HepG2 (cell line): Measurements from ENCODE around the gene ZNF284. TPM values are rescaled to one million over a fixed set of nuclear protein-coding genes. Genes with fewer than 3 reads are reported as not detected.

ENCODE experiments used
- BORCS8-MEF2B ChIP-seq: sonication (generic); formaldehyde crosslinking; IDR thresholded peaks from 2 replicates; pipeline ENCODE4 v1.8.0; 2022; ENCODE audit warnings: mild to moderate bottlenecking, missing genetic modification reagents
- DR1 ChIP-seq: sonication (generic); formaldehyde crosslinking; IDR thresholded peaks from 2 replicates; pipeline ENCODE4 v1.8.0; 2021; ENCODE audit warnings: mild to moderate bottlenecking, missing genetic modification reagents, inconsistent platforms
- ETV6 ChIP-seq: sonication (generic); formaldehyde crosslinking; conservative IDR thresholded peaks from 2 replicates; pipeline ENCODE4 v1.4.0; 2020; ENCODE audit warnings: missing genetic modification reagents
- FOSL1 ChIP-seq: sonication (generic); formaldehyde crosslinking; IDR thresholded peaks from 2 replicates; pipeline ENCODE4 v1.9.0; 2021; ENCODE audit warnings: missing genetic modification reagents, borderline replicate concordance
- GRHL1 ChIP-seq: sonication (generic); formaldehyde crosslinking; conservative IDR thresholded peaks from 2 replicates; pipeline ENCODE4 v1.8.0; 2022; ENCODE audit warnings: missing genetic modification reagents
- JUNB ChIP-seq: sonication (generic); formaldehyde crosslinking; IDR thresholded peaks from 2 replicates; pipeline ENCODE4 v1.8.0; 2022; ENCODE audit warnings: missing genetic modification reagents, mild to moderate bottlenecking, borderline replicate concordance
- MBD4 ChIP-seq: IDR thresholded peaks from 2 replicates; pipeline ENCODE4 v1.6.1; 2012; ENCODE audit warnings: low read length, inconsistent platforms, borderline replicate concordance
- MED1 ChIP-seq: sonication (generic); formaldehyde crosslinking; IDR thresholded peaks from 2 replicates; pipeline ENCODE4 v1.4.0; 2020; ENCODE audit warnings: missing genetic modification reagents
- MLLT10 ChIP-seq: sonication (generic); formaldehyde crosslinking; IDR thresholded peaks from 2 replicates; pipeline ENCODE4 v1.4.0; 2020; ENCODE audit warnings: missing genetic modification reagents
- MXD3 ChIP-seq: IDR thresholded peaks from 2 replicates; pipeline ENCODE4 v1.6.1; 2016; ENCODE audit warnings: mild to moderate bottlenecking, missing biosample characterization, missing genetic modification reagents
- NFE2L2 ChIP-seq: fragments of 150-350 bp; IDR thresholded peaks from 2 replicates; pipeline ENCODE4 v1.6.1; 2014; ENCODE audit warnings: low read length
- RXRB ChIP-seq: IDR thresholded peaks from 2 replicates; pipeline ENCODE4 v1.6.1; 2016; ENCODE audit warnings: borderline replicate concordance, missing genetic modification reagents, missing compliant biosample characterization
- SAFB2 ChIP-seq: sonication (generic); formaldehyde crosslinking; IDR thresholded peaks from 2 replicates; pipeline ENCODE4 v1.5.1; 2020; ENCODE audit warnings: missing genetic modification reagents, low read depth, mild to moderate bottlenecking, borderline replicate concordance
- SATB2 ChIP-seq: sonication (generic); formaldehyde crosslinking; IDR thresholded peaks from 2 replicates; pipeline ENCODE4 v1.5.0; 2020; ENCODE audit warnings: missing genetic modification reagents
- SNAPC2 ChIP-seq: sonication (generic); formaldehyde crosslinking; IDR thresholded peaks from 2 replicates; pipeline ENCODE4 v1.8.1; 2022; ENCODE audit warnings: mild to moderate bottlenecking, missing genetic modification reagents
- TRIM24 ChIP-seq: sonication (generic); formaldehyde crosslinking; IDR thresholded peaks from 2 replicates; pipeline ENCODE4 v1.8.0; 2022; ENCODE audit warnings: mild to moderate bottlenecking, missing genetic modification reagents
- UBTF ChIP-seq: sonication (generic); formaldehyde crosslinking; IDR thresholded peaks from 2 replicates; pipeline ENCODE4 v1.4.0; 2020; ENCODE audit warnings: mild to moderate bottlenecking, missing genetic modification reagents
- ZFY ChIP-seq: sonication (generic); formaldehyde crosslinking; IDR thresholded peaks from 2 replicates; pipeline ENCODE4 v1.4.0; 2020; ENCODE audit warnings: missing genetic modification reagents
- ZNF12 ChIP-seq: sonication (generic); formaldehyde crosslinking; IDR thresholded peaks from 2 replicates; pipeline ENCODE4 v1.5.0; 2020; ENCODE audit warnings: missing genetic modification reagents
- ZNF143 ChIP-seq: sonication (generic); formaldehyde crosslinking; IDR thresholded peaks from 2 replicates; pipeline ENCODE4 v1.4.0; 2020; ENCODE audit warnings: missing genetic modification reagents
- ZNF230 ChIP-seq: sonication (generic); formaldehyde crosslinking; IDR thresholded peaks from 2 replicates; pipeline ENCODE4 v1.4.0; 2020; ENCODE audit warnings: mild to moderate bottlenecking, missing genetic modification reagents
- ZNF296 ChIP-seq: sonication (generic); formaldehyde crosslinking; conservative IDR thresholded peaks from 2 replicates; pipeline ENCODE4 v1.5.0; 2020; ENCODE audit warnings: mild to moderate bottlenecking, missing genetic modification reagents
- ZNF501 ChIP-seq: sonication (generic); formaldehyde crosslinking; IDR thresholded peaks from 2 replicates; pipeline ENCODE4 v1.5.1; 2020; ENCODE audit warnings: mild to moderate bottlenecking, moderate library complexity, missing genetic modification reagents
- ZNF576 ChIP-seq: sonication (generic); formaldehyde crosslinking; IDR thresholded peaks from 2 replicates; pipeline ENCODE4 v1.4.0; 2020; ENCODE audit warnings: mild to moderate bottlenecking, missing genetic modification reagents
- ZNF615 ChIP-seq: sonication (generic); formaldehyde crosslinking; IDR thresholded peaks from 2 replicates; pipeline ENCODE4 v1.5.0; 2020; ENCODE audit warnings: mild to moderate bottlenecking, missing genetic modification reagents, borderline replicate concordance
- ZNF616 ChIP-seq: sonication (generic); formaldehyde crosslinking; IDR thresholded peaks from 2 replicates; pipeline ENCODE4 v1.5.0; 2020; ENCODE audit warnings: low read depth, mild to moderate bottlenecking, missing genetic modification reagents
- ZNF670 ChIP-seq: sonication (generic); formaldehyde crosslinking; IDR thresholded peaks from 2 replicates; pipeline ENCODE4 v1.8.0; 2022; ENCODE audit warnings: mild to moderate bottlenecking, missing genetic modification reagents, borderline replicate concordance
- ZNF792 ChIP-seq: IDR thresholded peaks from 2 replicates; pipeline ENCODE4 v1.6.1; 2016
- polyA plus RNA-seq, 8 experiments: library from polyadenylated mRNA; depleted of rRNA in 3 of 8; stranded (reverse) in 7 of 8; unstranded in 1 of 8; fragments of >200 nt; fragmentation: Illumina TruSeq in 4 of 8; extraction: Trizol in 4 of 8; gene quantifications; 2 replicates each; pipeline versions ENCODE4 v1.2.1 to v1.2.3, GENCODE V29; 2011 to 2016; ENCODE audit warnings: low read depth in 4 of 8, missing spikeins in 1 of 8, mixed read lengths in 1 of 8; ENCODE audit not compliant: insufficient read depth in 1 of 8
- total RNA-seq, 5 experiments: library from RNA; depleted of rRNA; stranded (reverse); fragments of >200 nt; fragmentation: Illumina TruSeq; extraction: Trizol; gene quantifications; 2 replicates each; pipeline ENCODE4 v1.2.3, GENCODE V29; 2016; ENCODE audit warnings: low read depth in 1 of 5

ZNF284 gene
- total and polyA plus RNA-seq, 2 of the 13 experiments (the other 11 are each of a cell fraction or from before 2014, with no cell fraction given) = 1.2 to 2.3 TPM

GRCh38 chr19:44113138-44113783 is 41.3 kb downstream of the ZNF284 start, which contains the start of gene ZNF225 (continued):
- TF ChIP-seq MLLT10 (CRISPR knock-in tag) (no peak), SATB2 (CRISPR knock-in tag) (no peak), MBD4 (no peak), JUNB (CRISPR knock-in tag) (no peak), ZNF576 (CRISPR knock-in tag) (no peak), ZNF12 (CRISPR knock-in tag) (no peak), ZNF792 (CRISPR knock-in tag) (no peak), ETV6 (CRISPR knock-in tag) (no peak), NFE2L2 (no peak), BORCS8-MEF2B (peak; percentile 37; the same call in 1 of the 2 replicates), MED1 (CRISPR knock-in tag) (peak; percentile 59; the same call in 1 of the 2 replicates), TRIM24 (CRISPR knock-in tag) (no peak), GRHL1 (no peak), SAFB2 (CRISPR knock-in tag) (no peak), ZFY (CRISPR knock-in tag) (peak; percentile 77), ZNF501 (CRISPR knock-in tag) (peak; percentile 77), ZNF143 (CRISPR knock-in tag) (peak; percentile 99), FOSL1 (CRISPR knock-in tag) (no peak), SNAPC2 (CRISPR knock-in tag) (no peak), ZNF615 (no peak), ZNF296 (no peak), RXRB (CRISPR knock-in tag) (no peak; the same call in 1 of the 2 replicates), DR1 (CRISPR knock-in tag) (no peak), ZNF230 (CRISPR knock-in tag) (no peak), ZNF670 (CRISPR knock-in tag) (no peak), ZNF616 (CRISPR knock-in tag) (no peak), UBTF (no peak), MXD3 (CRISPR knock-in tag) (0 out of 2 replicates have a peak, but pooled peaks have one; percentile 12)
